Heart left ventricle (tissue), 13 donors: ENCODE measurements around the gene CAT.

Source experiments
- CTCF ChIP-seq, 12 donors: fragments of 200-600 bp; sonication (generic) in 4 of 12; IDR thresholded peaks; one replicate each; pipeline versions ENCODE4 v1.5.0 to v1.8.0; 2018 to 2022; ENCODE audit warnings: antibody characterized with exemption in 12 of 12, mild to moderate bottlenecking in 5 of 12
- POLR2A ChIP-seq, 2 donors: fragments of 450-650 bp; IDR thresholded peaks; one replicate each; pipeline ENCODE4 v1.6.1; 2017; ENCODE audit warnings: antibody characterized with exemption in 2 of 2, mild to moderate bottlenecking in 2 of 2, moderate library complexity in 2 of 2
- donor health status: ischemic (EF 13 %, LVEDD 7.1; RV severe dilation, severe dysfunction).
- donor health status: DM: no; HTN: yes; CAD: no.
- donor health status: DM: no; HTN: no; CAD: no.
- donor health status: ischemic (EF 25% LVEDD 6.9; RV normal size, moderate dysfunction).
- donor health status: ischemic (EF 25% LVEDD 5.7; RV mildly dilated, moderate dysfunction).
- donor health status: ischemic (EF 35%, LVEDD 5.7; RV mildly dilated, moderate dysfunction).
- donor health status: nonischemic (EF 11% LVEDD 7.7; RV severe dilation, severe dysfunction).
- donor health status: DM: yes; HTN: yes; CAD: no.
- donor health status: PGD.
- donor health status: ischemic (EF 29% LVEDD 5.4; RV normal size, mild dysfunction).
- donor health status: nonischemic (EF 23%, LVEDD 6.1; RV moderate dilation, normal function).

DNA sequence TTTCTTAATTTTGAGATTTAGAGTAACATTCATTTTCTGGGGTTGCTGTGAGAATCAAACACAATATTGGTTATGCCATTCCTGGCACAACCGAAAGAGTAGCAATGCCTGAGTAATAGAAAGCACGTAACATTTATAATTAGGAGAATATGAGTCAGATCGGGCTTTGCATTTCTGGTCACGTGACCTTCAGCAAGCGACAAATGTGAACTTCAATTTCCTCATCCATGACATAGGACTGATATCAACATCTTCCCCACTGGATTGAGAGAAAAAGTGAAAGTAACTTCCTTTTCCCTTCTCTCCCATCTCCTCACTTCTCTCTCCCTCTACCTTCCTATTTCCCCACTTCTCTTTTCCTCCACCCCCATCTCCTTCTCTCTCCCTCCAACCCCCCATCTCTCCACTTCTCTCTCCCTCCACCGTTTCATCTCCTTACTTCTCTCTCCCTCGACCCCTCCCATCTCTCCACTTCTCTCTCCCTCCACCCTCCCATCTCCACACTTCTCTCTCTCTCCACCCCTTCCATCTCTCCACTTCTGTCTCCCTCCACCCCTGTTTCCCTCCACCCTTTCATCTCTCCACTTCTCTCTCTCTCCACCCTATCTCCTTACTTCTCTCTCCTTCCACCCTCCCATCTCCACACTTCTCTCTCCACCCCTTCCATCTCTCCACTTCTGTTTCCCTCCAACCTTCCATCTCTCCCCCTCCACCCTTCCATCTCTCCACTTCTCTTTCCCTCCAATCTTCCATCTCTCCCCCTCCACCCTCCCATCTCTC is 33.5 kb upstream of the CAT start:
- no peak for TF ChIP-seq POLR2A (IDR thresholded peaks at IDR 0.05)
- no peak for TF ChIP-seq CTCF (IDR thresholded peaks at IDR 0.05)
